ENCODE measurements around the gene NUP188. TPM values are rescaled to one million over a fixed set of nuclear protein-coding genes. Genes with fewer than 3 reads are reported as not detected.

NUP188 gene
- total and polyA plus RNA-seq, 2 donors (not counting 3 experiments of a cell fraction or from before 2014, with no cell fraction given) = 62.7 to 66.2 TPM

GRCh38 chr9:128898382-128898781, 49.1 kb upstream of the NUP188 start:
- no peak overlapping the region for H3K4me2 ChIP-seq (ENCODE audit: insufficient read depth, low read length)
- H3K79me2 ChIP-seq (ENCODE audit: control insufficient read depth, insufficient read depth, low read length) = peaks cover 89% of the 10 kb centered on the region
- H3K27ac ChIP-seq (ENCODE audit: insufficient read depth, low read depth, low read length) = no peak overlapping the region
- H3K9me1 ChIP-seq (replicated peaks; ENCODE audit: control insufficient read depth, extremely low read depth, insufficient read depth, low read length) = no peaks in the 10 kb centered on the region
- POLR2A ChIA-PET = interaction anchor here (0.6 kb wide), 1 partner anchor 168 kb away, joined by 5 read pairs; no protein-coding TSS in a partner anchor
- dilution Hi-C loops (cut with MboI; ENCODE audit: extremely low pct_ligation_motif_present, low sequenced_read_pairs) = no loop called here
- H3K36me3 ChIP-seq (ENCODE audit: control insufficient read depth in 2 of 2, extremely low read depth in 1 of 2, insufficient read depth in 2 of 2, low read length in 2 of 2) = peaks cover 18 to 21% of the 10 kb centered on the region in 2 experiments
- DNase-seq (ENCODE audit: low read depth, low spot score) (no peak), FAIRE-seq (peak; percentile 67)
- no peak overlapping the region for H3K9ac ChIP-seq (replicated peaks; ENCODE audit: extremely low read depth, insufficient read depth, low read length)
- no peaks in the 10 kb centered on the region for H3K9me3 ChIP-seq (replicated peaks; ENCODE audit: control insufficient read depth, insufficient read depth, low read length)
- H4K20me1 ChIP-seq (replicated peaks; ENCODE audit: control insufficient read depth, extremely low read depth, insufficient read depth, low read length) = no peaks in the 10 kb centered on the region
- intact Hi-C loops (cut with micrococcal nuclease) = no loop called here
- H3K27me3 ChIP-seq (ENCODE audit: control insufficient read depth in 2 of 2, insufficient read depth in 2 of 2, low read length in 2 of 2) = no peaks in the 10 kb centered on the region
- no peak overlapping the region for H2AFZ ChIP-seq (ENCODE audit: low read depth, low read length)
- BruUV-seq (replicated peaks) = no TSS peak
- CTCF ChIA-PET = interaction anchor here (1.4 kb wide), 1 partner anchor 58 kb away, joined by 3 read pairs; no protein-coding TSS in a partner anchor
- H3K4me3 ChIP-seq (replicated peaks in 1 of 3; ENCODE audit: insufficient read depth in 1 of 3, low read depth in 1 of 3, low read length in 3 of 3) = no peak overlapping the region
- peaks cover 7% of the 10 kb centered on the region for H3K4me1 ChIP-seq (ENCODE audit: control insufficient read depth, extremely low read depth, insufficient read depth, low read length)
- TF ChIP-seq EZH2 (IDR thresholded peaks at IDR 0.05; ENCODE audit: borderline replicate concordance, low read depth, low read length, severe bottlenecking) (no peak), GATA2 (IDR thresholded peaks at IDR 0.05; ENCODE audit: insufficient read depth, insufficient read length, low read depth, low read length) (no peak)

DNA sequence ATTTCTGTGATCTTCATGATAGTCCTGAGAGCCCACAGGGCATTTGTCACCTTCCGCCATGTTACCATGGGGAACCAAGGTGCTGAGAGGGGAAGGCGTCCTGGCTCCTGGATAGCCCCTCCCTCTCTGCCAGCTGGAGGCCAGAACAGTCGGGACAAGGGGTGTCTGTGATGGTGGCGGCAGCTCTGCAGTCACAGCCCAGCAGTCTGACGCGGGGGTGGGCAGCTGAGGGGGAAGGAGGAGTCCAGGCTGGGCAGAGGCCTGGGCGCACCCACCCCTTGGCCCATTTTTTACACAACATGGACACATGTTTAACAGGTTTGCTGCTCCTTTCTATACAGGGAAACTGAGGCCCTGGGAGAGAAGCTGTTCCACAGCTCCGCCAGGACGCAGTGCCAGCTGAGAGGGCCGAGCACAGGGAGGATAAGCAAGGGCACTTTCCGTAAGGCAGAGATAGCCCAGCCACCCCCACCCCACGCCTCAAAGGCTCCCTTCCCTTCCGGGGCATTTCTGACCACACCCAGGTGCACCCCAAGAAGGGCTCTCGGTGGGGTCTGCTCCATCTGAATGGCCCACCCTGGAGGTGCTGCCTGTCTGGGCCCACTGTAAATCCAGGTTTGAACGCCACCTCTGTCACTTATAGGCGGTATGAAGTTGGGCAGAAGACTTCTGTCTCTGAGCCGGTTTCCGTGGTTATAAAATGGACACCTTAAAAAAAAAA, 48.5 kb upstream of the NUP188 start:
- no peaks in the 10 kb centered on the region for H3K9me1 ChIP-seq (replicated peaks; ENCODE audit: control insufficient read depth, extremely low read depth, insufficient read depth, low read length)
- H3K4me3 ChIP-seq (replicated peaks in 1 of 3; ENCODE audit: insufficient read depth in 1 of 3, low read depth in 1 of 3, low read length in 3 of 3) = no peak overlapping the region
- TF ChIP-seq GATA2 (IDR thresholded peaks at IDR 0.05; ENCODE audit: insufficient read depth, insufficient read length, low read depth, low read length) (no peak), MYC (IDR thresholded peaks at IDR 0.05; ENCODE audit: low read depth, low read length) (no peak)
- no TSS peak for BruUV-seq (replicated peaks)
- H3K9me3 ChIP-seq (replicated peaks; ENCODE audit: control insufficient read depth, insufficient read depth, low read length) = no peaks in the 10 kb centered on the region
- peaks cover 89% of the 10 kb centered on the region for H3K79me2 ChIP-seq (ENCODE audit: control insufficient read depth, insufficient read depth, low read length)
- no peak overlapping the region for H2AFZ ChIP-seq (ENCODE audit: low read depth, low read length)
- ChIA-PET CTCF (interaction anchor here (1.4 kb wide), 1 partner anchor 57 kb away, joined by 3 read pairs; no protein-coding TSS in a partner anchor), POLR2A (no interaction called here)
- dilution Hi-C loops (cut with MboI; ENCODE audit: extremely low pct_ligation_motif_present, low sequenced_read_pairs) = no loop called here
- no peaks in the 10 kb centered on the region for H4K20me1 ChIP-seq (replicated peaks; ENCODE audit: control insufficient read depth, extremely low read depth, insufficient read depth, low read length)
- H3K27ac ChIP-seq (ENCODE audit: insufficient read depth, low read depth, low read length) = no peak overlapping the region
- intact Hi-C loops (cut with micrococcal nuclease) = no loop called here
- FAIRE-seq = no peak
- no peak for DNase-seq (ENCODE audit: low read depth, low spot score)
- H3K4me1 ChIP-seq (ENCODE audit: control insufficient read depth, extremely low read depth, insufficient read depth, low read length) = peaks cover 7% of the 10 kb centered on the region
- H3K4me2 ChIP-seq (ENCODE audit: insufficient read depth, low read length) = no peak overlapping the region
- H3K27me3 ChIP-seq (ENCODE audit: control insufficient read depth in 2 of 2, insufficient read depth in 2 of 2, low read length in 2 of 2) = no peaks in the 10 kb centered on the region
- peaks cover 18 to 19% of the 10 kb centered on the region in 2 experiments for H3K36me3 ChIP-seq (ENCODE audit: control insufficient read depth in 2 of 2, extremely low read depth in 1 of 2, insufficient read depth in 2 of 2, low read length in 2 of 2)
- no peak overlapping the region for H3K9ac ChIP-seq (replicated peaks; ENCODE audit: extremely low read depth, insufficient read depth, low read length)

Measured in endothelial cell of umbilical vein (primary cell).